Neural cell (in vitro differentiated cells): Measurements from ENCODE around the gene TMEM101. TPM values are rescaled to one million over a fixed set of nuclear protein-coding genes. Genes with fewer than 3 reads are reported as not detected.

Source experiments
- H2AFZ ChIP-seq: fragments of 200-600, 300-800 bp; sonication (generic), shearing (Covaris generic); 2 replicates; pipeline ENCODE4 v1.6.0; 2014; ENCODE audit warnings: low read depth, mild to moderate bottlenecking, antibody characterized with exemption, low read length, moderate library complexity
- H3F3A ChIP-seq: fragments of 200-600 bp; shearing (Covaris generic); 2 replicates; pipeline ENCODE4 v1.6.1; 2016; ENCODE audit warnings: mild to moderate bottlenecking, moderate library complexity, mixed read lengths, antibody characterized with exemption, low read length; ENCODE audit not compliant: insufficient read depth, poor library complexity, severe bottlenecking
- H3K27ac ChIP-seq: fragments of 200-600, 300-800 bp; sonication (generic), shearing (Covaris generic); 2 replicates; pipeline ENCODE4 v1.5.1; 2014; ENCODE audit warnings: mild to moderate bottlenecking, low read length, moderate library complexity
- H3K27me3 ChIP-seq: fragments of 300-800, 200-600 bp; sonication (generic), shearing (Covaris generic); 2 replicates; pipeline ENCODE4 v1.6.0; 2014; ENCODE audit warnings: mild to moderate bottlenecking, low read depth, low read length, moderate library complexity; ENCODE audit not compliant: insufficient read depth
- H3K36me3 ChIP-seq: fragments of 300-800, 200-600 bp; sonication (generic), shearing (Covaris generic); 2 replicates; pipeline ENCODE4 v1.5.1; 2014; ENCODE audit warnings: mild to moderate bottlenecking, antibody characterized with exemption, low read length, moderate library complexity; ENCODE audit not compliant: insufficient read depth
- H3K4me2 ChIP-seq: fragments of 300-800, 200-600 bp; sonication (generic), shearing (Covaris generic); 2 replicates; pipeline ENCODE4 v1.6.0; 2014; ENCODE audit warnings: mild to moderate bottlenecking, low read length
- H3K4me3 ChIP-seq: fragments of 300-800, 200-600 bp; sonication (generic), shearing (Covaris generic); 2 replicates; pipeline ENCODE4 v1.5.1; 2014; ENCODE audit warnings: mild to moderate bottlenecking, low read length, moderate library complexity
- H3K79me2 ChIP-seq: fragments of 200-600 bp; shearing (Covaris generic); replicated peaks from 2 replicates; pipeline ENCODE4 v1.6.0; 2014; ENCODE audit warnings: mild to moderate bottlenecking, low read length, moderate library complexity; ENCODE audit not compliant: insufficient read depth
- H3K9ac ChIP-seq: fragments of 300-800, 200-600 bp; sonication (generic), shearing (Covaris generic); 2 replicates; pipeline ENCODE4 v1.6.1; 2016; ENCODE audit warnings: mild to moderate bottlenecking, low read length, mixed read lengths
- H3K9me2 ChIP-seq: fragments of 200-600 bp; shearing (Covaris generic); 2 replicates; pipeline ENCODE4 v1.6.1; 2016; ENCODE audit warnings: mild to moderate bottlenecking, low read length, mixed read lengths; ENCODE audit not compliant: insufficient read depth
- H3K9me3 ChIP-seq: fragments of 200-600, 300-800 bp; sonication (generic), shearing (Covaris generic); 2 replicates; pipeline ENCODE4 v1.6.1; 2016; ENCODE audit warnings: mild to moderate bottlenecking, mixed run types, low read length, moderate library complexity, mixed read lengths
- H4K20me1 ChIP-seq: fragments of 200-600 bp; shearing (Covaris generic); 2 replicates; pipeline ENCODE4 v1.6.1; 2016; ENCODE audit warnings: mild to moderate bottlenecking, mixed run types; ENCODE audit not compliant: insufficient read depth
- EP300 ChIP-seq: fragments of 450-650 bp; conservative IDR thresholded peaks from 2 replicates; pipeline ENCODE4 v1.6.1; 2014; ENCODE audit warnings: antibody characterized with exemption, mild to moderate bottlenecking, moderate library complexity; ENCODE audit not compliant: poor library complexity, severe bottlenecking
- EZH2 ChIP-seq: fragments of 200-600, 300-800 bp; shearing (Covaris generic), sonication (generic); IDR thresholded peaks from 2 replicates; pipeline ENCODE4 v1.6.1; 2014; ENCODE audit warnings: antibody characterized with exemption, low read length, borderline replicate concordance, mild to moderate bottlenecking; ENCODE audit not compliant: insufficient read depth, poor library complexity, severe bottlenecking
- MXI1 ChIP-seq: fragments of 450-650 bp; conservative IDR thresholded peaks from 2 replicates; pipeline ENCODE4 v1.6.1; 2014; ENCODE audit warnings: antibody characterized with exemption, mild to moderate bottlenecking; ENCODE audit not compliant: poor library complexity, severe bottlenecking
- POLR2AphosphoS5 ChIP-seq: IDR thresholded peaks from 2 replicates; pipeline ENCODE4 v1.6.1; 2012
- RAD21 ChIP-seq: fragments of 450-650 bp; conservative IDR thresholded peaks from 2 replicates; pipeline ENCODE4 v1.6.1; 2014; ENCODE audit warnings: antibody characterized with exemption, mild to moderate bottlenecking, moderate library complexity
- SMC3 ChIP-seq: fragments of 450-650 bp; conservative IDR thresholded peaks from 2 replicates; pipeline ENCODE4 v1.6.1; 2014; ENCODE audit warnings: antibody characterized with exemption, mild to moderate bottlenecking, moderate library complexity; ENCODE audit not compliant: poor library complexity
- TAF1 ChIP-seq: IDR thresholded peaks from 2 replicates; pipeline ENCODE4 v1.6.1; 2012; ENCODE audit warnings: low read depth
- polyA plus RNA-seq: library from polyadenylated mRNA; depleted of rRNA; stranded (reverse); fragments of >200 nt; gene quantifications from 2 replicates; pipeline ENCODE4 v1.2.3, GENCODE V29; 2014
- TF ChIP-seq, protein P1 (sequence below): fragments of 450-650 bp; IDR thresholded peaks from 2 replicates; pipeline ENCODE4 v1.5.1; 2014; ENCODE audit warnings: antibody characterized with exemption, mild to moderate bottlenecking, moderate library complexity; ENCODE audit not compliant: poor library complexity, severe bottlenecking
- TF ChIP-seq, protein P2 (sequence below): IDR thresholded peaks from 2 replicates; pipeline ENCODE4 v1.6.1; 2012; ENCODE audit warnings: borderline replicate concordance

The TMEM101 gene
- polyA plus RNA-seq, 1 donor from 2014 or later = 59.3 TPM

DNA sequence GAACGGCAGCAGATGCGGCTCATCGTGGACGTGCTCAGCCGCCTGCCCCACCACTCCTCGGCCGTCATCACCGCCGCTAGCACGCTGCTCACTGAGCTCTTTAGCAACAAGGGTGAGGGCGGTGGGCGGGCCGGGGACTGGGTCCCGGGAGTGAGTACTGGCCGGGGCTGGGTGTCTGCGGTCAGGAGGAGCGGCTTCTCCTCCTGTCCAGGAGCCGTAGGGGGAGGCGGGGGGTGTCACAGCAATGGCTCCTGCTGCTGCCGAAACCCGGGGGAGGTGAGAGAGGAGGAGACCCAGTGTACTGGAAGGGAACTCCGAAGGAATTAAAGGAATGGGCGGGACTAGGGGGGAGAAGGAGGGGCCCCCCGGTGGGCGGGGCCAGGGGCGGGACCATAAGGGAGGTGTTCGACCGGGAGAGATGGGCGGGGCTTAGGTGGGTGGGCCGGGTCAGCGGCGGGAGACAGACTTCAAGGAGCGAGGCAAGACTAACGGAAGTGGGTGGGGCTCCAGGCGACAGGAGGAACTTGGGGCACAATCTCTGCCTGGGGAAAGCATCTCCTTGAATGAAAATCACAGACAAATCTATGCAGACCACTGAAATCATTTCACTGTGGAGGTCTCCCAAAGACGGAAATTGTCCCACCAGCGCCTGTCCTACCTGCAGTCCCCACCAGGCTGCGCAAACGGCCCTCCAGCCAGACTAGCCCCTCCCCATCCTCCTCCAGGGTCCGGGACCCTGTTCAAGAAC is 8.0 kb downstream of the TMEM101 start:
- Histone ChIP-seq H3K27ac (no peak overlapping the region), H3K9ac (peak overlapping the region; percentile 47), H3K27me3 (peaks cover 60% of the 10 kb centered on the region), H3K9me3 (no peaks in the 10 kb centered on the region), H2AFZ (no peak overlapping the region), H3F3A (no peaks in the 10 kb centered on the region), H3K9me2 (no peaks in the 10 kb centered on the region), H4K20me1 (no peaks in the 10 kb centered on the region), H3K36me3 (no peaks in the 10 kb centered on the region), H3K4me2 (peak overlapping the region; percentile 44), H3K79me2 (no peaks in the 10 kb centered on the region), H3K4me3 (peak overlapping the region; percentile 70)
- TF ChIP-seq POLR2AphosphoS5 (no peak), TAF1 (no peak), SMC3 (peak; percentile 63), EP300 (no peak), EZH2 (no peak), MXI1 (no peak), RAD21 (peak; percentile 56)
- TF ChIP-seq, protein P1, sequence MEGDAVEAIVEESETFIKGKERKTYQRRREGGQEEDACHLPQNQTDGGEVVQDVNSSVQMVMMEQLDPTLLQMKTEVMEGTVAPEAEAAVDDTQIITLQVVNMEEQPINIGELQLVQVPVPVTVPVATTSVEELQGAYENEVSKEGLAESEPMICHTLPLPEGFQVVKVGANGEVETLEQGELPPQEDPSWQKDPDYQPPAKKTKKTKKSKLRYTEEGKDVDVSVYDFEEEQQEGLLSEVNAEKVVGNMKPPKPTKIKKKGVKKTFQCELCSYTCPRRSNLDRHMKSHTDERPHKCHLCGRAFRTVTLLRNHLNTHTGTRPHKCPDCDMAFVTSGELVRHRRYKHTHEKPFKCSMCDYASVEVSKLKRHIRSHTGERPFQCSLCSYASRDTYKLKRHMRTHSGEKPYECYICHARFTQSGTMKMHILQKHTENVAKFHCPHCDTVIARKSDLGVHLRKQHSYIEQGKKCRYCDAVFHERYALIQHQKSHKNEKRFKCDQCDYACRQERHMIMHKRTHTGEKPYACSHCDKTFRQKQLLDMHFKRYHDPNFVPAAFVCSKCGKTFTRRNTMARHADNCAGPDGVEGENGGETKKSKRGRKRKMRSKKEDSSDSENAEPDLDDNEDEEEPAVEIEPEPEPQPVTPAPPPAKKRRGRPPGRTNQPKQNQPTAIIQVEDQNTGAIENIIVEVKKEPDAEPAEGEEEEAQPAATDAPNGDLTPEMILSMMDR = peak; percentile 75
- TF ChIP-seq, protein P2, sequence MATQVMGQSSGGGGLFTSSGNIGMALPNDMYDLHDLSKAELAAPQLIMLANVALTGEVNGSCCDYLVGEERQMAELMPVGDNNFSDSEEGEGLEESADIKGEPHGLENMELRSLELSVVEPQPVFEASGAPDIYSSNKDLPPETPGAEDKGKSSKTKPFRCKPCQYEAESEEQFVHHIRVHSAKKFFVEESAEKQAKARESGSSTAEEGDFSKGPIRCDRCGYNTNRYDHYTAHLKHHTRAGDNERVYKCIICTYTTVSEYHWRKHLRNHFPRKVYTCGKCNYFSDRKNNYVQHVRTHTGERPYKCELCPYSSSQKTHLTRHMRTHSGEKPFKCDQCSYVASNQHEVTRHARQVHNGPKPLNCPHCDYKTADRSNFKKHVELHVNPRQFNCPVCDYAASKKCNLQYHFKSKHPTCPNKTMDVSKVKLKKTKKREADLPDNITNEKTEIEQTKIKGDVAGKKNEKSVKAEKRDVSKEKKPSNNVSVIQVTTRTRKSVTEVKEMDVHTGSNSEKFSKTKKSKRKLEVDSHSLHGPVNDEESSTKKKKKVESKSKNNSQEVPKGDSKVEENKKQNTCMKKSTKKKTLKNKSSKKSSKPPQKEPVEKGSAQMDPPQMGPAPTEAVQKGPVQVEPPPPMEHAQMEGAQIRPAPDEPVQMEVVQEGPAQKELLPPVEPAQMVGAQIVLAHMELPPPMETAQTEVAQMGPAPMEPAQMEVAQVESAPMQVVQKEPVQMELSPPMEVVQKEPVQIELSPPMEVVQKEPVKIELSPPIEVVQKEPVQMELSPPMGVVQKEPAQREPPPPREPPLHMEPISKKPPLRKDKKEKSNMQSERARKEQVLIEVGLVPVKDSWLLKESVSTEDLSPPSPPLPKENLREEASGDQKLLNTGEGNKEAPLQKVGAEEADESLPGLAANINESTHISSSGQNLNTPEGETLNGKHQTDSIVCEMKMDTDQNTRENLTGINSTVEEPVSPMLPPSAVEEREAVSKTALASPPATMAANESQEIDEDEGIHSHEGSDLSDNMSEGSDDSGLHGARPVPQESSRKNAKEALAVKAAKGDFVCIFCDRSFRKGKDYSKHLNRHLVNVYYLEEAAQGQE = peak; percentile 20

DNA sequence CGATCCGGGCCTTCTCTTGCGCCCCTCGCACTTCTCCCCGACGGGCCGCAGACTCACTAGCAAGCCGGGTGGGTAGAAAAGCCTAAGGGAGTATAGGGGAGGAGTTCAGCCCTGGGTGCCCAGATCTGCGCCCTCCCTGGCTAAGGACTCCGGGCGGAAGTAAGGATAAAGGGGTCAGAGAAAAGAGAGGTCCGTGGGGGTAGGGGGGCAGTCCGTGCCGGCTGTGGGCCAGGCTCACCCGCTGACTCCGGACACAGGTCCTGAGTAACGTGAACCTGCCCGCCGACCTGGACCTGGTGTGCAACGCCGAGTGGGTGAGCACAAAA is 8.5 kb downstream of the TMEM101 start:
- H4K20me1 ChIP-seq = no peaks in the 10 kb centered on the region
- no peaks in the 10 kb centered on the region for H3K36me3 ChIP-seq
- H3K9me2 ChIP-seq = no peaks in the 10 kb centered on the region
- no peak overlapping the region for H2AFZ ChIP-seq
- no peak overlapping the region for H3K4me2 ChIP-seq
- H3K9ac ChIP-seq = no peak overlapping the region
- no peak overlapping the region for H3K27ac ChIP-seq
- no peaks in the 10 kb centered on the region for H3K9me3 ChIP-seq
- peaks cover 60% of the 10 kb centered on the region for H3K27me3 ChIP-seq
- no peaks in the 10 kb centered on the region for H3K79me2 ChIP-seq
- no peaks in the 10 kb centered on the region for H3F3A ChIP-seq
- no peak for TF ChIP-seq MXI1
- TF ChIP-seq POLR2AphosphoS5 = no peak
- TF ChIP-seq RAD21 = no peak
- TF ChIP-seq EZH2 = no peak
- TF ChIP-seq, protein P2 = no peak
- TF ChIP-seq, protein P1 = no peak
- TF ChIP-seq SMC3 = no peak
- no peak for TF ChIP-seq EP300
- no peak for TF ChIP-seq TAF1
- H3K4me3 ChIP-seq = peak overlapping the region; percentile 70
